GM18505 (cell line): ENCODE data around the gene PCK1.

Source experiments
- ATAC-seq: cut with Tn5 transposase; IDR thresholded peaks from one replicate; pipeline ENCODE4 v1.9.1; 2021; ENCODE audit not compliant: unreplicated experiment
- POLR2A ChIP-seq: IDR thresholded peaks from 4 replicates; pipeline ENCODE4 v1.6.1; 2011; ENCODE audit warnings: borderline replicate concordance; ENCODE audit not compliant: insufficient read depth, insufficient read length; ENCODE audit errors: extremely low read depth

Gene PCK1

GRCh38 chr20:57579898-57580447 is 19.1 kb downstream of the PCK1 start:
- no peak for ATAC-seq
- no peak for TF ChIP-seq POLR2A

GRCh38 chr20:57580478-57581201 is 19.7 kb downstream of the PCK1 start:
- TF ChIP-seq POLR2A: no peak
- no peak for ATAC-seq

- no peak for TF ChIP-seq POLR2A
- ATAC-seq: no peak
Observed at GRCh38 chr20:57581202-57582028, 20.5 kb downstream of the PCK1 start.

DNA sequence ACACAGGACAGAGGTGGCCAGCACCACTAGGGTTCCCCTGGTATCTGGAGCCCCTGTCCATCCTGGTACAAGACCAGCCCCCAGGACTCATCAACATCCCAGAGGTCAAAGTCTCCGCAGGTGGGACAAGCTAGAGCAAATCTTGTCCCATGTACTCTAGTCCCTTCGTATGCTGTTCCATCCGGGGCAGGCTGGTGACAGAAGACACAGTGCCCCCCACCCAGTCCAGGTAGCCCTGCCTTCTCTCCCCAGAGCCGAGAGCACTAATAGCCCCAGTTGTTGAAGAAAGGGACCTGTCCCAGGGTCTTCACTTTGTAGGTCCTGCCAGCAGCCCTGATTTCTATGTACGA is 21.1 kb downstream of the PCK1 start:
- no peak for ATAC-seq
- no peak for TF ChIP-seq POLR2A

DNA sequence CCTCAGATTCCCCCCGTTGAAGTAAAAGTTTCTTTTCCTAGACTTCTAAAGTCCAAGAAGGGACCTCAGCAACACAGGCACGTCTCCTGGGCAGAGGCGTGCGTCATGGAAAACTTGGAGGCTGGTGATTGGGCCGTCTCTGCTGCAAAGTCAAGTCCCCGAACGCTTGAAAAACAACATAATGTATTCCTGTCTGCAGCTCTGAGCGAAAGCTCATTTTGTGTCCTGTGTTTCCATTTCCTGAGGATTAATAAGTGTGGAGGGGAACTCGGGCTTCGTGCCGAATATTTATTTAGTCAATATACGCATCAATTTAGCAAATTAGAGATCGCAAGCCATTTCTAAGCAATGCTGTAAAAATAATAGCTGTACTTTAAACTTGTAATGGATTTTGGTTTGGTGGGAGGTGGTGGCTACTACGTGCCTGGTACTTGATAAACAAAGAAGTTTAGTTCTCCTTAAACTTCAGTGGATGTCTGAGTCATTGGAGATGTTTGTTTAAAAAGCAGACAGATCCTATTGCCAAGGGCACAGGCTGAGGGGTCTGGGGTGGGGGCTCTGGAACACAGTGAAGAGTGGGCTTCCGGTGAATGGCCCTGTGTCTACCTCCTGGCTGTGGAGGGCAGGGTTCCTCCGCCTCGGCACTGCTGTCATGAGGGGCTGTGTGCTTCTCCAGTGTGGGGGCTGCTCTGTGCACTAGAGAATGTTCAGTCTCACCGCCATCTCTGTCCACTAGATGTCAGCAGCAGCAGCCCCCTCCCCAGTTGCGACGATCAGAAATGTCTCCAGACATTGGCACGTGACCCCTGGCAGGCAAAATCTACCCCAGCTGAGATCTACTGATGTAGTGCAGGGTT is 21.8 kb downstream of the PCK1 start:
- no peak for ATAC-seq

GRCh38 chr20:57583289-57584257 is 22.7 kb downstream of the PCK1 start:
- no peak for TF ChIP-seq POLR2A
- no peak for ATAC-seq

More for the DNA sequence above, 21.8 kb downstream of the PCK1 start:
- no peak for TF ChIP-seq POLR2A

GRCh38 chr20:57584768-57585461 is 24.0 kb downstream of the PCK1 start:
- TF ChIP-seq POLR2A: no peak
- no peak for ATAC-seq

GRCh38 chr20:57585466-57586213 is 24.7 kb downstream of the PCK1 start:
- no peak for ATAC-seq
- no peak for TF ChIP-seq POLR2A

DNA sequence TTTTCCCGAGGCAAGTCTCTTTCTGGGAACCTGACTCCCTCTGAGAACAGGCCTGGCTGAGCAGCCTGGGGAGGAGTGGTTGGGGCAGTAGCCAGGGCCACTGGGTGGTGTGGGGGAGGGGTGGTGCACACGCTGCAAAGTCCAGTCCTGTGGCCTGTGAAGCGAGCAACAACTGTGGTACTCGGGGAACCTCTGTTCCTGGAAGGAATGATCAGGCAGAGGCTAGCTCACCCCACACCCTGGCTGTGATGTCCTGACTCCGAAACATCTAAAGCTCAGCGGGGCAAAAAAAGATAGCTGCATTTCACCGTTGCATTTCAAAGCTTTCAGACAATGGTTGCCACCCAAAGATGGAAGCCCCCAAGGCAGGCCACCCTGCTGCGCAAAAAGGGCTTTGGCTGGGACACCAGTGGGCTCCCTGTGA is 25.5 kb downstream of the PCK1 start:
- no peak for TF ChIP-seq POLR2A
- ATAC-seq: no peak

DNA sequence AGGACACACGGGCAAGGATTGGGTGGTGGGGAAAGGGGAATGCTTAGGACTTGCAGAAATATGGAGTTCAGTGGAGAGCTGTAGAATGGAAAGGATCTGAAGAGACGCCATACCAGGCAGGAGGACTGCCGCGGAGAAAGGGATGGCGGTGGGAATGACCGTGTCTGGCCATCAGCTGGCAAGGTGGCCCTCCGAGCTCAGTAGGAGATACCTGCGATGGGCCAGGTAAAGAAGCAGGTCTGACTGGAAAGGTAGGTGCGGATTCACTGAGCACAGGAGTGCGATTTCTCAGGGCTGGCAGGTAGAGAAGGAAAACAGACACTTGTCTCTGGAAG is 26.0 kb downstream of the PCK1 start:
- no peak for ATAC-seq

DNA sequence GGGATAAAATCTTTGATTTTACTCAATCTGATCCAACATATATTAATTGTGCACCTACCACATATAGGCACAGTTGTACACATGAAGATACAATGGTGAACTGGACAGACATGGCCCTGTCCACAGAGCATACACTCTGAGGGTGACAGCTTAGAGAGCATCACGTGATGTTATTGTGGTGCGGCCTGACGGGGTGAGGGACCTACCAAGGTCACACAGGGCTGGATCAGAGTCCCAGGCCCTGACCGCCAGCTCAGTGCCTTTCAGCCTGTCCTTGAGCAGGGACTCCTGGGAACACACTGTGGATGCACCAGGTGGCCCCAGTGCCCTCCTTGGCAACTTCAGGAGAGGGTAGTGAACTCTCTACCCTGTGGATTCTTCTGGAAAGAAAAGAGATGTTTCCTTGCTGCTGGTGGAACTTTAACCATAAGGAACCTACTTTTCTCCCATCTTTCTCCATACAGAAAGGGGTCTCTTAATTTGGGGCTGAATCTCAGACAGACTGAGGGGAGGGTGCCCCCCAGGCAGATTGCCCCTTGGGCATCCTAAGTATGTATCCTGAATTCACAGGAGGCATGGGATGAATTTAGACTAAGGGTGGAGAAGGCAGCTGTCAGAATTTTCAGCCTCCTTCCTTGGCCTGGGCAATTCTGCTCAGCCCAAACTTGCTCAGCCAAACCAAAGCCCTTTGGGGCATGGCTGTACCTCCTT is 26.5 kb downstream of the PCK1 start:
- no peak for ATAC-seq
- TF ChIP-seq POLR2A: no peak

More for the DNA sequence above, 26.0 kb downstream of the PCK1 start:
- TF ChIP-seq POLR2A: no peak

GRCh38 chr20:57587989-57588377 is 27.1 kb downstream of the PCK1 start:
- no peak for TF ChIP-seq POLR2A
- no peak for ATAC-seq
